Fibroblast of lung (primary cell): Measurements from ENCODE around the gene FUCA1.

ENCODE experiments used
- CTCF ChIP-seq, 2 donors: IDR thresholded peaks in 1 of 2; conservative IDR thresholded peaks in 1 of 2; 1 replicate in 1 of 2; 2 replicates in 1 of 2; pipeline ENCODE4 v1.5.1; 2011 to 2012; ENCODE audit warnings: low read length in 2 of 2, control low read depth in 1 of 2, inconsistent platforms in 1 of 2, low read depth in 1 of 2, mild to moderate bottlenecking in 1 of 2
- EZH2 ChIP-seq: IDR thresholded peaks from 2 replicates; pipeline ENCODE4 v1.5.1; 2012; ENCODE audit warnings: low read length, control low read depth, mild to moderate bottlenecking; ENCODE audit errors: missing control alignments

- TF ChIP-seq EZH2 (no peak), CTCF (conservative IDR thresholded peaks at IDR 0.05 in 1 of 2, IDR thresholded peaks at IDR 0.05 in 1 of 2; ENCODE audit: low read depth in 1 of 2, low read length in 2 of 2) (no peak)
Measured at GRCh38 chr1:23878668-23879067, 10.6 kb upstream of the FUCA1 start.
